ENCODE measurements around the gene BGN.
A peak's percentile ranks its signal among the peaks of the same experiment; 100 is the strongest.

Gene BGN

GRCh38 chrX:153460826-153461225, 34.0 kb upstream of the BGN start:
- DNase-seq (ENCODE audit: low read depth in 2 of 2) = peak; percentile 58 to 60
- no peak overlapping the region for H3K4me3 ChIP-seq (replicated peaks in 1 of 2; ENCODE audit: low read depth in 2 of 2, low read length in 2 of 2)
- peak; percentile 68 for TF ChIP-seq CTCF (IDR thresholded peaks at IDR 0.05; ENCODE audit: low read depth, low read length)

DNA sequence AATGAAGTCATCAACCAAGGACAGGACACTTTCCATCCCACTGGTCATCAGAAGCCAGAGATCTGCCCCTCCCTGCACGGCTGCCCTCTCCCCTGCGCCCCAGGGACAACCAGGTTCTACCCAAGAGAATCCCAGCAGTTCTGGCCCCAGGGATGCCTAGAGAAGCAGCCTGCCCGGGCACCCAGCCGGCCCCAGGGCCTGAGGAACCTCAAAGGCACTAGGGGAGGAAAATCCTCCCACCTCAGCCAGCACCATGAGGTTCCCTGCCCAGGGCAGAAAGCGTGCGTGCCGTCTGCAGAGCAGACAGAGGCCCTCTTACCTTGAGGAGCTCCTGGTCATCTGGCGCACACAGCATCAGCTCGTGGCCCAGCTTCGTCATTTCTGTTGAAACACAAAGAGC, 32.5 kb upstream of the BGN start:
- no peak overlapping the region for H3K4me3 ChIP-seq (replicated peaks in 1 of 2; ENCODE audit: low read depth in 2 of 2, low read length in 2 of 2)
- DNase-seq (ENCODE audit: low read depth in 2 of 2) = no peak
- no peak for TF ChIP-seq CTCF (IDR thresholded peaks at IDR 0.05; ENCODE audit: low read depth, low read length)

GRCh38 chrX:153463031-153463430, 31.7 kb upstream of the BGN start:
- TF ChIP-seq CTCF (IDR thresholded peaks at IDR 0.05; ENCODE audit: low read depth, low read length) = no peak
- no peak overlapping the region for H3K4me3 ChIP-seq (replicated peaks in 1 of 2; ENCODE audit: low read depth in 2 of 2, low read length in 2 of 2)
- DNase-seq (ENCODE audit: low read depth in 2 of 2) = no peak

- no peak for DNase-seq (ENCODE audit: low read depth in 2 of 2)
- no peak for TF ChIP-seq CTCF (IDR thresholded peaks at IDR 0.05; ENCODE audit: low read depth, low read length)
- no peak overlapping the region for H3K4me3 ChIP-seq (replicated peaks in 1 of 2; ENCODE audit: low read depth in 2 of 2, low read length in 2 of 2)
Observed at GRCh38 chrX:153463556-153463955, 31.2 kb upstream of the BGN start.

GRCh38 chrX:153464116-153464515, 30.7 kb upstream of the BGN start:
- no peak for TF ChIP-seq CTCF (IDR thresholded peaks at IDR 0.05; ENCODE audit: low read depth, low read length)
- H3K4me3 ChIP-seq (replicated peaks in 1 of 2; ENCODE audit: low read depth in 2 of 2, low read length in 2 of 2) = no peak overlapping the region
- no peak for DNase-seq (ENCODE audit: low read depth in 2 of 2)

DNA sequence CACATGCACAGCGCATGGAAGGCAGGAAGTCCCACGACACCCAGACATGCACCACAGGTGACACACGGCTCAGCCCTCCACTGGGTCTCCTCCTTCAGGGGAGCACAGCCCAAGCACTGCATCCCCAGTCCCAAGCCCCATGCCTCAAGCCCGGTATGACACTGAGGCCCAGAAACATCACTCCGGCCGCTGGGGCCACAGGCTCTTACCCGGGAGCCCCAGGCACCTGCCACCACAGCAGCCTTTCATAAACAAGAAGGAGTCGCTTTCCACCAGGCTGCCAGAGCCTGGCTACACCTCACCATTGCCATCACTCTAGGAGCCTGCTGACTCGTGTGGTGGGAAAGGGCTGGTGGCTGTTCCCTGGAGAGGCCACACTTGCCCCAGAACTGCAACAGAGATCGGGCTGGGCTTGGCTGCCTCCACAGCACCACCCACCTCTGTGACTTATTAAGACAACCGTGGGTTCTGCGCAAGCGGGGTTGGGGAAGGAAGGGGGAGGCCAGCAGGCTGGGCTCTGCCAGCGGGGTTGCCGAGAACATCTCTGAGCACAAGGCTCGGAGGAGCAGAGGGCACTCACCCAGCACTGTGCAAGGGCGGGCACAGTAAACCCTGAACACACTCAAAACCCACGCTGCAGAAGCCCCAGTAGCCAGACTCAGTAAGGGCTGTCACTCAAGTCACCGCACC, 28.9 kb upstream of the BGN start:
- H3K4me3 ChIP-seq (replicated peaks in 1 of 2; ENCODE audit: low read depth in 2 of 2, low read length in 2 of 2) = no peak overlapping the region
- no peak for DNase-seq (ENCODE audit: low read depth in 2 of 2)
- TF ChIP-seq CTCF (IDR thresholded peaks at IDR 0.05; ENCODE audit: low read depth, low read length) = no peak
